Esophagus squamous epithelium (tissue), 5 donors: ENCODE results near the gene AP3D1. TPM values are rescaled to one million over a fixed set of nuclear protein-coding genes. Genes with fewer than 3 reads are reported as not detected.
"Not testable (repeated sequence)": the region's sequence is repeated elsewhere in the genome, so short reads cannot be mapped to it uniquely, and the experiment has no call there.

Experiments
- DNase-seq: peaks from one replicate; lab custom pipeline; 2025; lab: John Stamatoyannopoulos, UW
- H3K27ac ChIP-seq, 4 donors: fragments of 200-600 bp; sonication (generic); one replicate each; pipeline ENCODE4 v1.5.1; 2016 to 2019; ENCODE audit warnings: mild to moderate bottlenecking in 1 of 4
- H3K27me3 ChIP-seq, 4 donors: fragments of 200-600 bp; sonication (generic); 1 replicate in 3 of 4; 2 replicates in 1 of 4; pipeline versions ENCODE4 v1.5.1 to v1.6.0; 2017 to 2021; ENCODE audit warnings: antibody characterized with exemption in 1 of 4
- H3K36me3 ChIP-seq, 3 donors: fragments of 200-600 bp; sonication (generic); one replicate each; pipeline ENCODE4 v1.5.1; 2016 to 2019
- H3K4me1 ChIP-seq, 3 donors: fragments of 200-600 bp; sonication (generic); one replicate each; pipeline ENCODE4 v1.5.1; 2017 to 2019
- H3K4me3 ChIP-seq, 4 donors: fragments of 200-600 bp; sonication (generic); 1 replicate in 3 of 4; 2 replicates in 1 of 4; pipeline ENCODE4 v1.5.1; 2016 to 2019; ENCODE audit warnings: mild to moderate bottlenecking in 2 of 4, moderate library complexity in 1 of 4
- H3K9me3 ChIP-seq, 3 donors: fragments of 200-600 bp; sonication (generic); one replicate each; pipeline ENCODE4 v1.5.1; 2016 to 2019
- CTCF ChIP-seq, 6 experiments: fragments of 450-650 bp in 4 of 6; fragments of 200-600 bp in 2 of 6; sonication (generic) in 2 of 6; IDR thresholded peaks; one replicate each; pipeline ENCODE4 v1.5.1; 2016 to 2019; ENCODE audit warnings: antibody characterized with exemption in 6 of 6, mild to moderate bottlenecking in 4 of 6, moderate library complexity in 4 of 6
- POLR2A ChIP-seq, 4 donors: fragments of 450-650 bp; IDR thresholded peaks; one replicate each; pipeline ENCODE4 v1.6.1; 2017; ENCODE audit warnings: antibody characterized with exemption in 4 of 4, mild to moderate bottlenecking in 4 of 4, moderate library complexity in 3 of 4
- WGBS, 2 donors: methylation state at CpG; one replicate each; pipeline ENCODE4 v1.1.5; 2018; 5-methylcytosine and 5-hydroxymethylcytosine counted together
- intact Hi-C: fragments of 100-400 bp; cut with DNase I; formaldehyde crosslinking; loops from one replicate; pipeline ENCODE4 v1.15.0; 2022
- total RNA-seq, 4 donors: library from RNA; depleted of rRNA; stranded (reverse); fragments of >200 nt; gene quantifications; one replicate each; pipeline ENCODE4 v1.1.0, GENCODE V29; 2016
- donor health status: DM: yes; HTN: yes; CAD: no.

The AP3D1 gene
- total RNA-seq, 4 donors from 2014 or later, result 47.7 to 99.9 (median 71.8) TPM

- WGBS, 2 donors, result 31 to 37% methylated on average over 4 to 10 of the region's 16 CpGs
- no peaks in the 10 kb centered on the region for H3K9me3 ChIP-seq
- DNase-seq, result no peak
- TF ChIP-seq POLR2A (IDR thresholded peaks at IDR 0.05), result no peak
- peak in 1 of 6 experiments; percentile 31 for TF ChIP-seq CTCF (IDR thresholded peaks at IDR 0.05)
- H3K4me3 ChIP-seq, result peak overlapping the region in 2 of 4 donors; percentile 15 to 31
- no peaks in the 10 kb centered on the region for H3K27me3 ChIP-seq
- H3K27ac ChIP-seq, result peak overlapping the region; percentile 82 to 99 (median 92)
- peaks cover 77 to 100% (median 87%) of the 10 kb centered on the region in 3 donors for H3K4me1 ChIP-seq
- H3K36me3 ChIP-seq, result peaks cover 0 to 10% (median 4%) of the 10 kb centered on the region in 3 donors
- intact Hi-C loops, result no loop called here
These were observed 62.2 kb downstream of the AP3D1 start for GRCh38 chr19:2089001-2089711.

- peaks cover 64 to 100% (median 81%) of the 10 kb centered on the region in 3 donors for H3K4me1 ChIP-seq
- intact Hi-C loops, result no loop called here
- no peak for DNase-seq
These were observed 63.7 kb downstream of the AP3D1 start for GRCh38 chr19:2087621-2088100.

GRCh38 chr19:2086695-2087620 is 64.4 kb downstream of the AP3D1 start:
- DNase-seq, H3K9me3 ChIP-seq, H3K4me3 ChIP-seq, intact Hi-C loops, H3K27me3 ChIP-seq: not testable (repeated sequence)
- peaks cover 0 to 29% (median 4%) of the 10 kb centered on the region in 3 donors for H3K36me3 ChIP-seq
- WGBS, 2 donors, result 34 to 41% methylated on average over 11 to 13 of the region's 13 CpGs
- peaks cover 58 to 100% (median 79%) of the 10 kb centered on the region in 3 donors for H3K4me1 ChIP-seq
- H3K27ac ChIP-seq, result peak overlapping the region; percentile 79 to 99 (median 89)

More at GRCh38 chr19:2087621-2088100, 63.7 kb downstream of the AP3D1 start:
- TF ChIP-seq CTCF (IDR thresholded peaks at IDR 0.05) (no peak), POLR2A (IDR thresholded peaks at IDR 0.05) (no peak)
- 31 to 59% methylated on average over 4 to 10 of the region's 14 CpGs for WGBS, 2 donors
- peaks cover 0 to 24% (median 4%) of the 10 kb centered on the region in 3 donors for H3K36me3 ChIP-seq
- H3K27ac ChIP-seq, result peak overlapping the region; percentile 79 to 99 (median 89)
- no peak overlapping the region for H3K4me3 ChIP-seq
- no peaks in the 10 kb centered on the region for H3K27me3 ChIP-seq
- H3K9me3 ChIP-seq, result no peaks in the 10 kb centered on the region

- Histone ChIP-seq H3K4me3 (peak overlapping the region; percentile 0 to 55 (median 29)), H3K27ac (peak overlapping the region; percentile 74 to 99 (median 89)), H3K9me3 (no peaks in the 10 kb centered on the region), H3K36me3 (peaks cover 0 to 46% (median 6%) of the 10 kb centered on the region in 3 donors), H3K4me1 (peaks cover 53 to 100% (median 72%) of the 10 kb centered on the region in 3 donors), H3K27me3 (no peaks in the 10 kb centered on the region)
- peak in 1 of 4 donors; percentile 40 for TF ChIP-seq POLR2A (IDR thresholded peaks at IDR 0.05)
- no peak for TF ChIP-seq CTCF (IDR thresholded peaks at IDR 0.05)
- peak; percentile 77 for DNase-seq
- 50 to 66% methylated on average over 11 to 15 of the region's 28 CpGs for WGBS, 2 donors
- intact Hi-C loops, result no loop called here
These were observed 66.2 kb downstream of the AP3D1 start for GRCh38 chr19:2084993-2085720.
